H9 (cell line): ENCODE measurements around the gene ZNF3. TPM values are rescaled to one million over a fixed set of nuclear protein-coding genes. Genes with fewer than 3 reads are reported as not detected.

Source experiments
- DNase-seq: peaks from one replicate; pipeline ENCODE4 v3.0.0-alpha.2; 2017
- H2AFZ ChIP-seq: one replicate; pipeline ENCODE4 v1.6.1; 2013; ENCODE audit warnings: mild to moderate bottlenecking, low read length, control low read depth, moderate library complexity
- H2AK5ac ChIP-seq: 2 replicates; pipeline ENCODE4 v1.6.1; 2013; ENCODE audit warnings: low read length, control low read depth, mixed read lengths; ENCODE audit not compliant: insufficient read length
- H2BK120ac ChIP-seq: one replicate; pipeline ENCODE4 v1.6.1; 2013; ENCODE audit warnings: low read depth, mild to moderate bottlenecking, low read length, control low read depth, inconsistent platforms; ENCODE audit not compliant: poor library complexity, severe bottlenecking
- H2BK12ac ChIP-seq: 2 replicates; pipeline ENCODE4 v1.6.1; 2013; ENCODE audit warnings: low read length, control low read depth, mixed read lengths, low read depth; ENCODE audit not compliant: insufficient read length
- H2BK15ac ChIP-seq: 2 replicates; pipeline ENCODE4 v1.6.1; 2013; ENCODE audit warnings: low read depth, low read length, control low read depth
- H2BK20ac ChIP-seq: one replicate; pipeline ENCODE4 v1.6.1; 2013; ENCODE audit warnings: low read depth, mild to moderate bottlenecking, low read length, control low read depth, inconsistent platforms; ENCODE audit not compliant: poor library complexity, severe bottlenecking
- H2BK5ac ChIP-seq: 2 replicates; pipeline ENCODE4 v1.6.1; 2013; ENCODE audit warnings: low read length, control low read depth, mixed read lengths; ENCODE audit not compliant: insufficient read length
- H3K14ac ChIP-seq: 2 replicates; pipeline ENCODE4 v1.6.1; 2013; ENCODE audit warnings: low read length, control low read depth; ENCODE audit not compliant: insufficient read depth
- H3K18ac ChIP-seq: 2 replicates; pipeline ENCODE4 v1.6.1; 2013; ENCODE audit warnings: low read depth, mild to moderate bottlenecking, mixed read lengths, low read length, control low read depth; ENCODE audit not compliant: insufficient read length
- H3K23ac ChIP-seq: 2 replicates; pipeline ENCODE4 v1.6.1; 2013; ENCODE audit warnings: low read length, control low read depth, mixed read lengths, low read depth; ENCODE audit not compliant: insufficient read length
- H3K23me2 ChIP-seq: 2 replicates; pipeline ENCODE4 v1.6.1; 2013; ENCODE audit warnings: low read depth, mild to moderate bottlenecking, mixed read lengths, low read length, control low read depth; ENCODE audit not compliant: insufficient read length, poor library complexity, severe bottlenecking
- H3K27ac ChIP-seq: 2 replicates; pipeline ENCODE4 v1.5.1; 2013; ENCODE audit warnings: low read length, control low read depth, mixed read lengths, low read depth; ENCODE audit not compliant: insufficient read length
- H3K27me3 ChIP-seq: 2 replicates; pipeline ENCODE4 v1.6.1; 2013; ENCODE audit warnings: low read length, control low read depth, inconsistent platforms; ENCODE audit not compliant: insufficient read depth
- H3K4ac ChIP-seq: 2 replicates; pipeline ENCODE4 v1.6.1; 2013; ENCODE audit warnings: low read depth, mild to moderate bottlenecking, control low read depth, inconsistent platforms, low read length, moderate library complexity
- H3K4me1 ChIP-seq: 2 replicates; pipeline ENCODE4 v1.6.1; 2013; ENCODE audit warnings: low read length, control low read depth, inconsistent platforms; ENCODE audit not compliant: insufficient read depth
- H3K4me2 ChIP-seq: 2 replicates; pipeline ENCODE4 v1.6.1; 2013; ENCODE audit warnings: low read length, control low read depth, mixed read lengths; ENCODE audit not compliant: insufficient read length, insufficient read depth
- H3K56ac ChIP-seq: 2 replicates; pipeline ENCODE4 v1.6.1; 2013; ENCODE audit warnings: low read depth, mild to moderate bottlenecking, mixed read lengths, low read length, control low read depth; ENCODE audit not compliant: insufficient read length
- H3K79me1 ChIP-seq: 2 replicates; pipeline ENCODE4 v1.6.1; 2013; ENCODE audit warnings: low read depth, mild to moderate bottlenecking, moderate library complexity, low read length, control low read depth, inconsistent platforms; ENCODE audit not compliant: insufficient read depth, poor library complexity, severe bottlenecking
- H3K79me2 ChIP-seq: 2 replicates; pipeline ENCODE4 v1.6.1; 2013; ENCODE audit warnings: low read length, control low read depth, inconsistent platforms; ENCODE audit not compliant: insufficient read depth
- H3K9ac ChIP-seq: 2 replicates; pipeline ENCODE4 v1.6.1; 2013; ENCODE audit warnings: low read length, control low read depth, mixed read lengths; ENCODE audit not compliant: insufficient read length; ENCODE audit errors: extremely low read depth
- H3K9me3 ChIP-seq: one replicate; pipeline ENCODE4 v1.6.1; 2013; ENCODE audit warnings: low read depth, low read length, inconsistent platforms; ENCODE audit not compliant: control insufficient read depth
- H3T11ph ChIP-seq: one replicate; pipeline ENCODE4 v1.6.1; 2013; ENCODE audit warnings: mild to moderate bottlenecking, low read length, control low read depth, inconsistent platforms
- H4K20me1 ChIP-seq: one replicate; pipeline ENCODE4 v1.6.1; 2013; ENCODE audit not compliant: control insufficient read depth, insufficient read length, insufficient read depth
- H4K5ac ChIP-seq: 2 replicates; pipeline ENCODE4 v1.6.1; 2013; ENCODE audit warnings: low read depth, mild to moderate bottlenecking, mixed read lengths, low read length, control low read depth; ENCODE audit not compliant: insufficient read length
- H4K8ac ChIP-seq: replicated peaks from 2 replicates; pipeline ENCODE4 v1.6.1; 2013; ENCODE audit warnings: low read length, control low read depth, mixed read lengths, low read depth; ENCODE audit not compliant: insufficient read length
- H4K91ac ChIP-seq: 2 replicates; pipeline ENCODE4 v1.6.1; 2013; ENCODE audit warnings: low read depth, mild to moderate bottlenecking, moderate library complexity, mixed read lengths, low read length, control low read depth; ENCODE audit not compliant: insufficient read length
- H3K27ac Mint-ChIP-seq, 3 experiments: 2 replicates in 2 of 3; 3 replicates in 1 of 3; pipeline ENCODE4 v1.8.0; 2020 to 2021; ENCODE audit warnings: mixed read lengths in 3 of 3, mild to moderate bottlenecking in 1 of 3, moderate library complexity in 1 of 3
- H3K27me3 Mint-ChIP-seq: 2 replicates; pipeline ENCODE4 v1.8.0; 2021; ENCODE audit warnings: low read depth, mild to moderate bottlenecking, moderate library complexity, mixed read lengths
- H3K36me3 Mint-ChIP-seq, 3 experiments: 2 replicates in 2 of 3; 3 replicates in 1 of 3; pipeline ENCODE4 v1.8.0; 2020 to 2021; ENCODE audit warnings: low read depth in 3 of 3, mixed read lengths in 3 of 3; ENCODE audit not compliant: insufficient read depth in 1 of 3
- H3K4me1 Mint-ChIP-seq, 2 experiments: 2 replicates each; pipeline ENCODE4 v1.8.0; 2020; ENCODE audit warnings: mixed read lengths in 2 of 2
- H3K4me3 Mint-ChIP-seq, 2 experiments: 2 replicates in 1 of 2; 3 replicates in 1 of 2; pipeline ENCODE4 v1.8.0; 2020 to 2021; ENCODE audit warnings: mild to moderate bottlenecking in 2 of 2, mixed read lengths in 2 of 2, moderate library complexity in 1 of 2
- H3K9me3 Mint-ChIP-seq, 2 experiments: 2 replicates in 1 of 2; 3 replicates in 1 of 2; pipeline ENCODE4 v1.8.0; 2020; ENCODE audit warnings: mild to moderate bottlenecking in 2 of 2, mixed read lengths in 2 of 2, moderate library complexity in 1 of 2
- WGBS: extraction: QIAGEN DNeasy Blood & Tissue Kit; methylation state at CpG from one replicate; pipeline ENCODE4 v1.1.7; 2013; ENCODE audit warnings: missing lambda C conversion rate, low lambda C conversion rate, mixed read lengths; ENCODE audit not compliant: insufficient read length; ENCODE audit errors: extremely low coverage; 5-methylcytosine and 5-hydroxymethylcytosine counted together
- total RNA-seq: library from RNA; stranded (reverse); gene quantifications from 2 replicates; pipeline ENCODE4 v1.2.1, GENCODE V29; 2021
- TF ChIP-seq, protein P1 (sequence below): fragments of 200-600 bp; sonication (generic); conservative IDR thresholded peaks from 3 replicates; pipeline ENCODE4 v1.8.0; 2021; ENCODE audit warnings: antibody characterized with exemption, mild to moderate bottlenecking

ZNF3 gene
- total RNA-seq, 1 experiment from 2014 or later: 60.4 TPM

DNA sequence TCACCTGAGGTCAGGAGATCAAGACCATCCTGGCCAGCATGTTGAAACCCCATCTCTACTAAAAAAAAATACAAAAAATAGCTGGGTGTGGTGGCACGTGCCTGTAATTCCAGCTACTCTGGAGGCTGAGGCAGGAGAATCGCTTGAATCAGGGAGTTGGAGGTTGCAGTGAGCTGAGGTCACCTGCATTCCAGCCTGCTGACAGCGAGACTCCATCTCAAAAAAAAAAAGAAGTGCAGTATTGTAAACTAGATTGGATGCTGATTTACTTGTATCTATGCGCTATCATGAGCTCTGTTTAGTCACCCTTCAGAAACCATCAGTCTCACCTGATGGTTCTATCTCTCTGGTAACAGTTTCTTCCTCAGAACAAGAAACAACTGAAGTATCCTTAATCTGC lies 18.1 kb downstream of the ZNF3 start:
- no peak overlapping the region for H3K14ac ChIP-seq
- Mint-ChIP-seq H3K9me3 (no peaks in the 10 kb centered on the region; a peak in 1 of 5 replicates), H3K27me3 (no peaks in the 10 kb centered on the region), H3K36me3 (peaks cover 47 to 86% (median 66%) of the 10 kb centered on the region in 3 experiments), H3K4me1 (no peaks in the 10 kb centered on the region), H3K4me3 (no peak overlapping the region), H3K27ac (no peak overlapping the region)
- no peak overlapping the region for H3K4ac ChIP-seq
- H3K23me2 ChIP-seq: no peaks in the 10 kb centered on the region
- H2BK5ac ChIP-seq: no peak overlapping the region
- TF ChIP-seq, protein P1, sequence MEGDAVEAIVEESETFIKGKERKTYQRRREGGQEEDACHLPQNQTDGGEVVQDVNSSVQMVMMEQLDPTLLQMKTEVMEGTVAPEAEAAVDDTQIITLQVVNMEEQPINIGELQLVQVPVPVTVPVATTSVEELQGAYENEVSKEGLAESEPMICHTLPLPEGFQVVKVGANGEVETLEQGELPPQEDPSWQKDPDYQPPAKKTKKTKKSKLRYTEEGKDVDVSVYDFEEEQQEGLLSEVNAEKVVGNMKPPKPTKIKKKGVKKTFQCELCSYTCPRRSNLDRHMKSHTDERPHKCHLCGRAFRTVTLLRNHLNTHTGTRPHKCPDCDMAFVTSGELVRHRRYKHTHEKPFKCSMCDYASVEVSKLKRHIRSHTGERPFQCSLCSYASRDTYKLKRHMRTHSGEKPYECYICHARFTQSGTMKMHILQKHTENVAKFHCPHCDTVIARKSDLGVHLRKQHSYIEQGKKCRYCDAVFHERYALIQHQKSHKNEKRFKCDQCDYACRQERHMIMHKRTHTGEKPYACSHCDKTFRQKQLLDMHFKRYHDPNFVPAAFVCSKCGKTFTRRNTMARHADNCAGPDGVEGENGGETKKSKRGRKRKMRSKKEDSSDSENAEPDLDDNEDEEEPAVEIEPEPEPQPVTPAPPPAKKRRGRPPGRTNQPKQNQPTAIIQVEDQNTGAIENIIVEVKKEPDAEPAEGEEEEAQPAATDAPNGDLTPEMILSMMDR: no peak
- no peak overlapping the region for H2BK15ac ChIP-seq
- no peaks in the 10 kb centered on the region for H4K20me1 ChIP-seq
- no peaks in the 10 kb centered on the region for H3K27me3 ChIP-seq
- no peak overlapping the region for H4K91ac ChIP-seq
- no CpG with 5 or more reads among the region's 4 CpGs for WGBS
- no peak overlapping the region for H3K56ac ChIP-seq
- H3K27ac ChIP-seq: no peak overlapping the region
- no peaks in the 10 kb centered on the region for H3K4me1 ChIP-seq
- H3K9ac ChIP-seq: no peak overlapping the region
- no peak for DNase-seq
- no peaks in the 10 kb centered on the region for H3K79me1 ChIP-seq
- no peak overlapping the region for H2BK12ac ChIP-seq
- H2AK5ac ChIP-seq: no peak overlapping the region
- H2BK120ac ChIP-seq: no peak overlapping the region
- no peak overlapping the region for H4K5ac ChIP-seq
- no peak overlapping the region for H3K18ac ChIP-seq
- H3K4me2 ChIP-seq: no peak overlapping the region
- H4K8ac ChIP-seq: no peak overlapping the region
- no peak overlapping the region for H2BK20ac ChIP-seq
- H2AFZ ChIP-seq: no peak overlapping the region
- no peaks in the 10 kb centered on the region for H3K79me2 ChIP-seq
- no peak overlapping the region for H3K23ac ChIP-seq
- H3K9me3 ChIP-seq: no peaks in the 10 kb centered on the region
- no peak overlapping the region for H3T11ph ChIP-seq
